Panc1 (cell line): ENCODE measurements around the gene ANTXR1. TPM values are rescaled to one million over a fixed set of nuclear protein-coding genes. Genes with fewer than 3 reads are reported as not detected.

Source experiments
- ATAC-seq: fragments of 200-7000 bp; cut with Tn5 transposase; 2 replicates; pipeline ENCODE4 v1.9.1; 2020; ENCODE audit warnings: mild to moderate bottlenecking, moderate library complexity
- BruUV-seq: library from RNA; stranded (reverse); fragments of 400-500 nt; replicated peaks from 2 replicates; lab custom pipeline; 2021; lab: Mats Ljungman, UMichigan
- CTCF ChIA-PET: fragments of 300-600 bp; sonication (Branson Sonifier 250); formaldehyde crosslinking; loops from one replicate; lab custom pipeline; 2022; ENCODE audit warnings: antibody characterized with exemption; lab: Charles Lee
- POLR2A ChIA-PET: fragments of 300-600 bp; sonication (Branson Sonifier 250); formaldehyde crosslinking; loops from one replicate; lab custom pipeline; 2022; ENCODE audit warnings: antibody characterized with exemption; lab: Charles Lee
- DNase-seq: peaks from one replicate; pipeline ENCODE4 v3.0.0-alpha.2; 2010; ENCODE audit warnings: low read depth, low spot score
- H3K27ac ChIP-seq: 2 replicates; pipeline ENCODE4 v1.5.1; 2011; ENCODE audit warnings: mild to moderate bottlenecking, low read length, inconsistent platforms
- H3K27me3 ChIP-seq: fragments of 200-500 bp; sonication (Bioruptor generic); 2 replicates; pipeline ENCODE4 v1.6.0; 2014; ENCODE audit warnings: low read length, inconsistent platforms; ENCODE audit not compliant: control insufficient read depth, insufficient read depth
- H3K36me3 ChIP-seq: fragments of 200-500 bp; sonication (Bioruptor generic); 2 replicates; pipeline ENCODE4 v1.5.1; 2014; ENCODE audit warnings: inconsistent platforms, mild to moderate bottlenecking, low read length, moderate library complexity; ENCODE audit not compliant: control insufficient read depth, insufficient read depth
- H3K4me1 ChIP-seq: 2 replicates; pipeline ENCODE4 v1.5.1; 2011; ENCODE audit warnings: inconsistent platforms, mild to moderate bottlenecking, low read length, moderate library complexity; ENCODE audit not compliant: control insufficient read depth, insufficient read depth
- H3K4me3 ChIP-seq, 2 experiments: 2 replicates each; pipeline ENCODE4 v1.5.1; 2011 to 2012; ENCODE audit warnings: low read depth in 2 of 2, low read length in 2 of 2, mild to moderate bottlenecking in 2 of 2, inconsistent platforms in 1 of 2, moderate library complexity in 1 of 2
- H3K9me3 ChIP-seq: fragments of 200-500 bp; sonication (Bioruptor generic); 2 replicates; pipeline ENCODE4 v1.5.1; 2014; ENCODE audit warnings: low read depth, mild to moderate bottlenecking, inconsistent platforms, low read length, moderate library complexity; ENCODE audit not compliant: control insufficient read depth, insufficient read depth
- CTCF ChIP-seq: fragments of 450-650 bp; IDR thresholded peaks from 2 replicates; pipeline ENCODE4 v1.5.1; 2017; ENCODE audit warnings: mild to moderate bottlenecking
- POLR2AphosphoS5 ChIP-seq: IDR thresholded peaks from 2 replicates; pipeline ENCODE4 v1.6.1; 2012; ENCODE audit warnings: mild to moderate bottlenecking, low read depth, low read length, moderate library complexity
- REST ChIP-seq, 2 experiments: IDR thresholded peaks; 2 replicates each; pipeline ENCODE4 v1.6.1; 2011 to 2012; ENCODE audit warnings: low read depth in 2 of 2, control low read depth in 1 of 2, low read length in 1 of 2, mild to moderate bottlenecking in 1 of 2, moderate library complexity in 1 of 2; ENCODE audit not compliant: insufficient read depth in 1 of 2
- SIN3A ChIP-seq: IDR thresholded peaks from 2 replicates; pipeline ENCODE4 v1.6.1; 2012; ENCODE audit warnings: low read depth, mild to moderate bottlenecking, low read length, moderate library complexity, borderline replicate concordance; ENCODE audit not compliant: insufficient read depth
- TCF7L2 ChIP-seq: IDR thresholded peaks from 2 replicates; pipeline ENCODE4 v1.6.1; 2011; ENCODE audit warnings: mild to moderate bottlenecking, low read depth, low read length, inconsistent platforms
- in situ Hi-C: cut with HindIII; loops from 2 replicates; pipeline ENCODE4 v1.10.0; 2016; ENCODE audit warnings: low sequenced_read_pairs, low pct_unique_long_range_greater_than_20kb
- intact Hi-C: fragments of 100-400 bp; cut with micrococcal nuclease; formaldehyde crosslinking; loops from one replicate; pipeline ENCODE4 v1.10.0; 2022; ENCODE audit not compliant: unreplicated experiment
- total RNA-seq: library from RNA; stranded (reverse); gene quantifications from one replicate; pipeline ENCODE4 v1.2.1, GENCODE V29; 2021; ENCODE audit not compliant: unreplicated experiment

ANTXR1 gene
- total RNA-seq, 1 experiment from 2014 or later, result 132 TPM

DNA sequence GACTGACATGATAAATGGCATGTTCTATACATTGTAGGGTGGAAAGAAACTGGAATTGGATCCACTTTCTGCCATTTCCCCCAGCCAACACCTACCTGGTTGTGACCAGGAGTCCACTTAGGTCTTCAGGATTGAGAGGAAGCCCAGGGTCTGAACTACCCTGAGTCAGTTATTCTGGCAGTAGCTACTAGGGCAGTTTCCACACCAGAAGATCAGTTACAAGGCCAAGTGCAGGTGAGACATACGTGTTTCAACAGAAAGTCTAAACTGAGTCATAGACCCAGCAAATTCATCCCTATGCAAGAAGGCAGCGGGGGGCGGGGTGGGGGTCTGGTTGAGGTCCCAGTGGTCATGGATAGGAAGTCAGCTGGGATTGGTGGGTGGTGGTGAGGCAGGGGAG lies 21.9 kb downstream of the ANTXR1 start:
- DNase-seq (no peak), ATAC-seq (no peak)
- Histone ChIP-seq H3K9me3 (no peaks in the 10 kb centered on the region), H3K4me3 (no peak overlapping the region), H3K27ac (no peak overlapping the region), H3K4me1 (peaks cover 37% of the 10 kb centered on the region), H3K27me3 (no peaks in the 10 kb centered on the region), H3K36me3 (no peaks in the 10 kb centered on the region)
- TF ChIP-seq TCF7L2, result no peak
- no peak for TF ChIP-seq SIN3A
- TF ChIP-seq REST (IDR thresholded peaks at IDR 0.05; ENCODE audit: insufficient read depth in 1 of 2, low read depth in 2 of 2, low read length in 1 of 2), result no peak
- TF ChIP-seq CTCF, result no peak
- no peak for TF ChIP-seq POLR2AphosphoS5
- CTCF ChIA-PET, result no interaction called here
- POLR2A ChIA-PET, result no interaction called here
- intact Hi-C loops (no loop called here), in situ Hi-C loops (no loop called here)
- BruUV-seq, result no TSS peak

DNA sequence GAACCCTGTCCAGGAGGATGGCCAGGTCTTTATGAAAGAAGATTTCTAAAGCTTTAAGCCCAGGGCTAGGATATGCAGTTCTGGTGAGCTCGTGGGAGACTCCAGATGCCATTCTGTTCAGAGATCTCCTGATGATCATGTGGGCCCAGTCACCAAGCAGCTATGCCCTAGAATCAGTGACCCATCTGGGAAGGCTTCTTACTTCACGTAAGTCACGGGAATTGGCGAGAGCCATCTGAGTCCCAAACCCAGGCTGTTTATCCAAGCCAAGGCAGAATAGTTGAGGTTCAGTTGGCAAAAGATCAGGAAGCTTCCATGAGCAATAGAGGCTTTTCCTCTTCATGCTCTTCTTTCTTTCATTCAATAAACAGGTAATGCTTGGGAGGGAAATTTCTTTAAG lies 23.9 kb downstream of the ANTXR1 start:
- Histone ChIP-seq H3K27me3 (no peaks in the 10 kb centered on the region), H3K36me3 (peaks cover 6% of the 10 kb centered on the region), H3K27ac (peak overlapping the region; percentile 51; the same call in 1 of the 2 replicates), H3K9me3 (no peaks in the 10 kb centered on the region), H3K4me1 (peaks cover 23% of the 10 kb centered on the region), H3K4me3 (no peak overlapping the region)
- ATAC-seq (no peak; the same call in 1 of the 2 replicates), DNase-seq (no peak)
- intact Hi-C loops, result no loop called here
- BruUV-seq, result no TSS peak
- in situ Hi-C loops, result no loop called here
- CTCF ChIA-PET, result no interaction called here
- no peak for TF ChIP-seq REST (IDR thresholded peaks at IDR 0.05; ENCODE audit: insufficient read depth in 1 of 2, low read depth in 2 of 2, low read length in 1 of 2)
- TF ChIP-seq POLR2AphosphoS5, result no peak
- TF ChIP-seq SIN3A, result no peak
- no peak for TF ChIP-seq CTCF
- TF ChIP-seq TCF7L2, result no peak
- POLR2A ChIA-PET, result no interaction called here
